GM12878 (cell line): ENCODE measurements around the gene CCSER2. TPM values are rescaled to one million over a fixed set of nuclear protein-coding genes. Genes with fewer than 3 reads are reported as not detected.
A peak's percentile ranks its signal among the peaks of the same experiment; 100 is the strongest.

Source experiments
- ATAC-seq: fragments of 200-7000 bp; cut with Tn5 transposase; 3 replicates; pipeline ENCODE4 v1.9.1; 2020; ENCODE audit warnings: mild to moderate bottlenecking, moderate library complexity
- BruUV-seq: library from RNA; stranded (reverse); fragments of 400-500 nt; replicated peaks from 2 replicates; lab custom pipeline; 2021; lab: Mats Ljungman, UMichigan
- CTCF ChIA-PET: fragments of 300-600 bp; sonication (Branson Sonifier 250); formaldehyde crosslinking; extraction: SDS; loops from one replicate; lab custom pipeline; 2021; ENCODE audit warnings: inconsistent platforms; lab: Yijun Ruan, JAX
- POLR2A ChIA-PET: fragments of 350-600 bp; formaldehyde crosslinking; extraction: SDS; loops from one replicate; lab custom pipeline; 2021; ENCODE audit warnings: inconsistent platforms; lab: Charles Lee
- RAD21 ChIA-PET: fragments of 300-600 bp; sonication (Branson Sonifier 250); formaldehyde crosslinking; loops from one replicate; lab custom pipeline; 2023; ENCODE audit warnings: antibody characterized with exemption; ENCODE audit not compliant: unreplicated experiment; lab: Charles Lee
- SMC1A ChIA-PET: fragments of 300-600 bp; sonication (Branson Sonifier 250); formaldehyde crosslinking; loops from one replicate; lab custom pipeline; 2023; ENCODE audit not compliant: unreplicated experiment, uncharacterized antibody; lab: Charles Lee
- DNase-seq: peaks from one replicate; pipeline ENCODE4 v3.0.0-alpha.2; 2011; ENCODE audit warnings: low read depth, low spot score
- FAIRE-seq: peaks from 3 replicates; lab custom pipeline; 2011; peaks lifted over from hg19 to GRCh38; lab: Jason Lieb, UNC
- H2AFZ ChIP-seq: 2 replicates; pipeline ENCODE4 v1.6.0; 2011; ENCODE audit warnings: low read depth, low read length, control low read depth; ENCODE audit not compliant: control insufficient read depth
- H3K27ac ChIP-seq: 2 replicates; pipeline ENCODE4 v1.5.1; 2011; ENCODE audit warnings: control low read depth; ENCODE audit not compliant: control insufficient read depth, insufficient read depth
- H3K27me3 ChIP-seq, 2 experiments: replicated peaks in 1 of 2; 2 replicates each; pipeline versions ENCODE4 v1.6.0 to v1.6.1; 2011; ENCODE audit warnings: low read length in 1 of 2; ENCODE audit not compliant: control insufficient read depth in 2 of 2, insufficient read depth in 2 of 2
- H3K36me3 ChIP-seq, 2 experiments: 2 replicates each; pipeline ENCODE4 v1.5.1; 2011; ENCODE audit warnings: low read length in 1 of 2; ENCODE audit not compliant: control insufficient read depth in 2 of 2, insufficient read depth in 2 of 2
- H3K4me1 ChIP-seq: 2 replicates; pipeline ENCODE4 v1.6.1; 2011; ENCODE audit warnings: mild to moderate bottlenecking, low read length, moderate library complexity, mixed read lengths; ENCODE audit not compliant: control insufficient read depth, insufficient read depth
- H3K4me2 ChIP-seq: 2 replicates; pipeline ENCODE4 v1.6.0; 2011; ENCODE audit warnings: control low read depth; ENCODE audit not compliant: control insufficient read depth, insufficient read depth
- H3K4me3 ChIP-seq: fragments of 200-600 bp; sonication (generic); 2 replicates; pipeline ENCODE4 v1.5.1; 2016
- H3K79me2 ChIP-seq: 2 replicates; pipeline ENCODE4 v1.6.0; 2011; ENCODE audit warnings: low read length; ENCODE audit not compliant: control insufficient read depth, insufficient read depth
- H3K9ac ChIP-seq: 2 replicates; pipeline ENCODE4 v1.8.0; 2011; ENCODE audit warnings: low read length, control low read depth, mixed read lengths; ENCODE audit not compliant: control insufficient read depth, insufficient read depth
- H3K9me3 ChIP-seq: replicated peaks from 3 replicates; pipeline ENCODE4 v1.5.1; 2011; ENCODE audit warnings: mild to moderate bottlenecking, low read length; ENCODE audit not compliant: control insufficient read depth, insufficient read depth
- H4K20me1 ChIP-seq: 2 replicates; pipeline ENCODE4 v1.6.0; 2011; ENCODE audit not compliant: control insufficient read depth, insufficient read depth
- BRCA1 ChIP-seq: IDR thresholded peaks from 2 replicates; pipeline ENCODE4 v1.6.1; 2011; ENCODE audit warnings: low read depth, low read length, improper control_type of control experiment
- MYB ChIP-seq: fragments of 150-350 bp; IDR thresholded peaks from 2 replicates; pipeline ENCODE4 v1.6.1; 2014; ENCODE audit warnings: mild to moderate bottlenecking, low read depth, low read length, borderline replicate concordance
- STAT3 ChIP-seq: IDR thresholded peaks from 2 replicates; pipeline ENCODE4 v1.6.1; 2011; ENCODE audit warnings: low read depth, low read length, improper control_type of control experiment
- SUZ12 ChIP-seq: fragments of 200-600 bp; sonication (generic); IDR thresholded peaks from one replicate; pipeline ENCODE4 v1.6.1; 2018; ENCODE audit warnings: antibody characterized with exemption, mild to moderate bottlenecking; ENCODE audit not compliant: unreplicated experiment
- WGBS: methylation state at CpG from one replicate; pipeline ENCODE4 v1.1.6; 2016; ENCODE audit warnings: low lambda C conversion rate; ENCODE audit not compliant: insufficient replicate concordance, insufficient coverage; ENCODE audit errors: missing lambda C conversion rate; 5-methylcytosine and 5-hydroxymethylcytosine counted together
- in situ Hi-C: fragments of 300-500 bp; cut with MboI; formaldehyde crosslinking; loops from 9 replicates; pipeline ENCODE4 v1.14.3; 2018; ENCODE audit warnings: mixed read lengths
- intact Hi-C: fragments of 100-400 bp; cut with micrococcal nuclease; formaldehyde crosslinking; loops from one replicate; pipeline ENCODE4 v1.14.2; 2022; ENCODE audit not compliant: unreplicated experiment
- polyA plus RNA-seq, 11 experiments: library from polyadenylated mRNA; depleted of rRNA in 4 of 11; unstranded in 6 of 11; stranded (reverse) in 5 of 11; fragments of >200 nt; fragmentation: Nextera tagmentation in 4 of 11; fragmentation: Illumina TruSeq in 1 of 11; extraction: Ambion mirVana in 4 of 11; extraction: Trizol in 1 of 11; gene quantifications; 1 replicate in 1 of 11; 2 replicates in 10 of 11; pipeline versions ENCODE4 v1.2.1 to v1.2.3, GENCODE V29; 2011 to 2016; ENCODE audit warnings: inconsistent platforms in 2 of 11, missing spikeins in 2 of 11, low read depth in 1 of 11
- total RNA-seq, 4 experiments: library from RNA; depleted of rRNA in 3 of 4; stranded (reverse); fragments of >200 nt in 3 of 4; fragmentation: Illumina TruSeq in 1 of 4; extraction: Trizol in 1 of 4; gene quantifications; 2 replicates each; pipeline versions ENCODE4 v1.2.1 to v1.2.3, GENCODE V29; 2013 to 2021
- TF ChIP-seq, protein P1 (sequence below): IDR thresholded peaks from 2 replicates; pipeline ENCODE4 v1.6.1; 2012; ENCODE audit warnings: mild to moderate bottlenecking, low read depth, low read length
- TF ChIP-seq, protein P2 (sequence below): fragments of 450-650 bp; formaldehyde crosslinking; IDR thresholded peaks from 2 replicates; pipeline ENCODE4 v1.4.0; 2020; ENCODE audit warnings: mild to moderate bottlenecking, moderate library complexity
- TF ChIP-seq, protein P3 (sequence below): fragments of 150-350 bp; IDR thresholded peaks from 2 replicates; pipeline ENCODE4 v1.6.1; 2016; ENCODE audit warnings: low read depth, low read length

The CCSER2 gene
- total and polyA plus RNA-seq, 10 of the 15 experiments (the other 5 are each of a cell fraction or from before 2014, with no cell fraction given): 4.7 to 18.8 (median 13.2) TPM

DNA sequence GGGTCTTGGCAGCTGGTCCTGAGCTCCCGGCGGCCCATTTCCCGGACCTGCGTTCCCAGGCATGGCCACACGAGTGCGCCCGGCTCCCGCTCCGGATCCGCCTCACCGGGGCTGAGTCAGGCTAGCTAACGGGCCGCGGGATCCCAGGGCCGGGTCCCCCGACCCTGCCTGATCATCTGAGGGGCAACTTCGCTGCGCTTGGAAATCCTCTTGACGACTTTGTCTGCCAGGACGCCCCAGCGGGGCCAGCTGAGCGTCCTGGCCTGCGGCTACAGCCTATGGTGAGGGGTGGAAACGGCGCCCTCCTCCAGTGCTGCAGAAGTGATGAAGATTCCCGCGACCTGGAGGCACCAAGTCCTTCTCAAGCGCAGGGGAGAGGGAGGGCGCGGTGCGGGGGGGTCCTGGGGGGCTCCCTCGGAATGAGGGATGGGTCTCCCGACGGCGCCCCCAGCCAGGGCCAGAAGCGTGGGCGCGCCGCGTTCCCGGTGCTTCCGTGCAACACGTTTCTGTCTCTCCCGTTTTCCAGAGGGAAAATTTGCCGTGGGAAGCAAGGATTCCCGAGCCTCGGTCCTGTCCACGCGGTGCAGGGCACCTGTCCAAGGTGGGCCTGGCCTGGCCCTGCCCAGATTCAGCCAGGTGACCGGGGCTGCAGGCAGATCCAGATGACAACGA is 212.4 kb downstream of the CCSER2 start:
- intact Hi-C loops: loop anchor here (1.0 kb wide), 2 partner anchors 73 to 176 kb away; no protein-coding TSS in a partner anchor
- TF ChIP-seq, protein P1, sequence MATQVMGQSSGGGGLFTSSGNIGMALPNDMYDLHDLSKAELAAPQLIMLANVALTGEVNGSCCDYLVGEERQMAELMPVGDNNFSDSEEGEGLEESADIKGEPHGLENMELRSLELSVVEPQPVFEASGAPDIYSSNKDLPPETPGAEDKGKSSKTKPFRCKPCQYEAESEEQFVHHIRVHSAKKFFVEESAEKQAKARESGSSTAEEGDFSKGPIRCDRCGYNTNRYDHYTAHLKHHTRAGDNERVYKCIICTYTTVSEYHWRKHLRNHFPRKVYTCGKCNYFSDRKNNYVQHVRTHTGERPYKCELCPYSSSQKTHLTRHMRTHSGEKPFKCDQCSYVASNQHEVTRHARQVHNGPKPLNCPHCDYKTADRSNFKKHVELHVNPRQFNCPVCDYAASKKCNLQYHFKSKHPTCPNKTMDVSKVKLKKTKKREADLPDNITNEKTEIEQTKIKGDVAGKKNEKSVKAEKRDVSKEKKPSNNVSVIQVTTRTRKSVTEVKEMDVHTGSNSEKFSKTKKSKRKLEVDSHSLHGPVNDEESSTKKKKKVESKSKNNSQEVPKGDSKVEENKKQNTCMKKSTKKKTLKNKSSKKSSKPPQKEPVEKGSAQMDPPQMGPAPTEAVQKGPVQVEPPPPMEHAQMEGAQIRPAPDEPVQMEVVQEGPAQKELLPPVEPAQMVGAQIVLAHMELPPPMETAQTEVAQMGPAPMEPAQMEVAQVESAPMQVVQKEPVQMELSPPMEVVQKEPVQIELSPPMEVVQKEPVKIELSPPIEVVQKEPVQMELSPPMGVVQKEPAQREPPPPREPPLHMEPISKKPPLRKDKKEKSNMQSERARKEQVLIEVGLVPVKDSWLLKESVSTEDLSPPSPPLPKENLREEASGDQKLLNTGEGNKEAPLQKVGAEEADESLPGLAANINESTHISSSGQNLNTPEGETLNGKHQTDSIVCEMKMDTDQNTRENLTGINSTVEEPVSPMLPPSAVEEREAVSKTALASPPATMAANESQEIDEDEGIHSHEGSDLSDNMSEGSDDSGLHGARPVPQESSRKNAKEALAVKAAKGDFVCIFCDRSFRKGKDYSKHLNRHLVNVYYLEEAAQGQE: no peak
- TF ChIP-seq, protein P2, sequence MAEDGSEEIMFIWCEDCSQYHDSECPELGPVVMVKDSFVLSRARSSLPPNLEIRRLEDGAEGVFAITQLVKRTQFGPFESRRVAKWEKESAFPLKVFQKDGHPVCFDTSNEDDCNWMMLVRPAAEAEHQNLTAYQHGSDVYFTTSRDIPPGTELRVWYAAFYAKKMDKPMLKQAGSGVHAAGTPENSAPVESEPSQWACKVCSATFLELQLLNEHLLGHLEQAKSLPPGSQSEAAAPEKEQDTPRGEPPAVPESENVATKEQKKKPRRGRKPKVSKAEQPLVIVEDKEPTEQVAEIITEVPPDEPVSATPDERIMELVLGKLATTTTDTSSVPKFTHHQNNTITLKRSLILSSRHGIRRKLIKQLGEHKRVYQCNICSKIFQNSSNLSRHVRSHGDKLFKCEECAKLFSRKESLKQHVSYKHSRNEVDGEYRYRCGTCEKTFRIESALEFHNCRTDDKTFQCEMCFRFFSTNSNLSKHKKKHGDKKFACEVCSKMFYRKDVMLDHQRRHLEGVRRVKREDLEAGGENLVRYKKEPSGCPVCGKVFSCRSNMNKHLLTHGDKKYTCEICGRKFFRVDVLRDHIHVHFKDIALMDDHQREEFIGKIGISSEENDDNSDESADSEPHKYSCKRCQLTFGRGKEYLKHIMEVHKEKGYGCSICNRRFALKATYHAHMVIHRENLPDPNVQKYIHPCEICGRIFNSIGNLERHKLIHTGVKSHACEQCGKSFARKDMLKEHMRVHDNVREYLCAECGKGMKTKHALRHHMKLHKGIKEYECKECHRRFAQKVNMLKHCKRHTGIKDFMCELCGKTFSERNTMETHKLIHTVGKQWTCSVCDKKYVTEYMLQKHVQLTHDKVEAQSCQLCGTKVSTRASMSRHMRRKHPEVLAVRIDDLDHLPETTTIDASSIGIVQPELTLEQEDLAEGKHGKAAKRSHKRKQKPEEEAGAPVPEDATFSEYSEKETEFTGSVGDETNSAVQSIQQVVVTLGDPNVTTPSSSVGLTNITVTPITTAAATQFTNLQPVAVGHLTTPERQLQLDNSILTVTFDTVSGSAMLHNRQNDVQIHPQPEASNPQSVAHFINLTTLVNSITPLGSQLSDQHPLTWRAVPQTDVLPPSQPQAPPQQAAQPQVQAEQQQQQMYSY: no peak
- TF ChIP-seq STAT3: no peak
- TF ChIP-seq SUZ12: no peak
- TF ChIP-seq, protein P3, sequence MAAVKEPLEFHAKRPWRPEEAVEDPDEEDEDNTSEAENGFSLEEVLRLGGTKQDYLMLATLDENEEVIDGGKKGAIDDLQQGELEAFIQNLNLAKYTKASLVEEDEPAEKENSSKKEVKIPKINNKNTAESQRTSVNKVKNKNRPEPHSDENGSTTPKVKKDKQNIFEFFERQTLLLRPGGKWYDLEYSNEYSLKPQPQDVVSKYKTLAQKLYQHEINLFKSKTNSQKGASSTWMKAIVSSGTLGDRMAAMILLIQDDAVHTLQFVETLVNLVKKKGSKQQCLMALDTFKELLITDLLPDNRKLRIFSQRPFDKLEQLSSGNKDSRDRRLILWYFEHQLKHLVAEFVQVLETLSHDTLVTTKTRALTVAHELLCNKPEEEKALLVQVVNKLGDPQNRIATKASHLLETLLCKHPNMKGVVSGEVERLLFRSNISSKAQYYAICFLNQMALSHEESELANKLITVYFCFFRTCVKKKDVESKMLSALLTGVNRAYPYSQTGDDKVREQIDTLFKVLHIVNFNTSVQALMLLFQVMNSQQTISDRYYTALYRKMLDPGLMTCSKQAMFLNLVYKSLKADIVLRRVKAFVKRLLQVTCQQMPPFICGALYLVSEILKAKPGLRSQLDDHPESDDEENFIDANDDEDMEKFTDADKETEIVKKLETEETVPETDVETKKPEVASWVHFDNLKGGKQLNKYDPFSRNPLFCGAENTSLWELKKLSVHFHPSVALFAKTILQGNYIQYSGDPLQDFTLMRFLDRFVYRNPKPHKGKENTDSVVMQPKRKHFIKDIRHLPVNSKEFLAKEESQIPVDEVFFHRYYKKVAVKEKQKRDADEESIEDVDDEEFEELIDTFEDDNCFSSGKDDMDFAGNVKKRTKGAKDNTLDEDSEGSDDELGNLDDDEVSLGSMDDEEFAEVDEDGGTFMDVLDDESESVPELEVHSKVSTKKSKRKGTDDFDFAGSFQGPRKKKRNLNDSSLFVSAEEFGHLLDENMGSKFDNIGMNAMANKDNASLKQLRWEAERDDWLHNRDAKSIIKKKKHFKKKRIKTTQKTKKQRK: no peak
- TF ChIP-seq BRCA1: no peak
- TF ChIP-seq MYB: no peak

More for the DNA sequence above, 212.4 kb downstream of the CCSER2 start:
- peak; percentile 91 for ATAC-seq
- SMC1A ChIA-PET: interaction anchor here (0.6 to 7.3 kb wide), 7 partner anchors 10 to 275 kb away, joined by 3 to 72 read pairs (median 6); no protein-coding TSS in a partner anchor
- Histone ChIP-seq H3K9ac (no peak overlapping the region), H3K27ac (no peak overlapping the region), H3K4me3 (no peak overlapping the region), H3K4me1 (no peaks in the 10 kb centered on the region), H4K20me1 (no peaks in the 10 kb centered on the region), H2AFZ (peak overlapping the region; percentile 82), H3K4me2 (peak overlapping the region; percentile 77; the same call in 1 of the 2 replicates), H3K36me3 (no peaks in the 10 kb centered on the region), H3K9me3 (no peaks in the 10 kb centered on the region), H3K79me2 (no peaks in the 10 kb centered on the region), H3K27me3 (no peaks in the 10 kb centered on the region; a peak in 1 of 4 replicates)
- no TSS peak for BruUV-seq
- RAD21 ChIA-PET: interaction anchor here (0.8 to 1.5 kb wide), 10 partner anchors 10 to 277 kb away, joined by 3 to 5 read pairs (median 4); no protein-coding TSS in a partner anchor
- DNase-seq: no peak
- in situ Hi-C loops: loop anchor here (5.0 kb wide), 3 partner anchors 168 to 273 kb away; no protein-coding TSS in a partner anchor
- POLR2A ChIA-PET: no interaction called here
- WGBS: 13% methylated on average over 50 of the region's 51 CpGs
- CTCF ChIA-PET: interaction anchor here (0.5 to 8.2 kb wide), 28 partner anchors 7 to 372 kb away, joined by 3 to 228 read pairs (median 4); no protein-coding TSS in a partner anchor
- FAIRE-seq: no peak
